Upper lobe of right lung (tissue), 1 donor: ENCODE measurements around the gene HNF1B. TPM values are rescaled to one million over a fixed set of nuclear protein-coding genes. Genes with fewer than 3 reads are reported as not detected.

ENCODE experiments used
- ATAC-seq: fragments of 200-7000 bp; cut with Tn5 transposase; one replicate; pipeline ENCODE4 v1.9.1; 2020; ENCODE audit warnings: mild to moderate bottlenecking, moderate library complexity
- DNase-seq: peaks from one replicate; pipeline ENCODE4 v3.0.0-alpha.2; 2020
- H3K27ac ChIP-seq: fragments of 200-600 bp; one replicate; pipeline ENCODE4 v1.8.0; 2022
- H3K27me3 ChIP-seq: fragments of 200-600 bp; one replicate; pipeline ENCODE4 v1.8.0; 2022; ENCODE audit warnings: mild to moderate bottlenecking
- H3K36me3 ChIP-seq: fragments of 200-600 bp; one replicate; pipeline ENCODE4 v1.8.0; 2022
- H3K4me1 ChIP-seq: fragments of 200-600 bp; one replicate; pipeline ENCODE4 v1.8.0; 2022
- H3K4me3 ChIP-seq: fragments of 200-600 bp; one replicate; pipeline ENCODE4 v1.8.0; 2022; ENCODE audit warnings: mild to moderate bottlenecking
- H3K9me3 ChIP-seq: fragments of 200-600 bp; one replicate; pipeline ENCODE4 v1.8.0; 2022
- CTCF ChIP-seq: fragments of 200-600 bp; IDR thresholded peaks from one replicate; pipeline ENCODE4 v1.8.0; 2022; ENCODE audit warnings: antibody characterized with exemption
- intact Hi-C: fragments of 100-400 bp; cut with DNase I; formaldehyde crosslinking; loops from one replicate; pipeline ENCODE4 v1.11.0; 2022
- total RNA-seq: library from RNA; stranded (reverse); fragmentation: NEBNext Ultra II Directional; extraction: Animal tissue kit (Norgen Biotek cat#: 25700); gene quantifications from one replicate; pipeline ENCODE4 v1.2.1, GENCODE V29; 2021
- donor health status: DM: no; HTN: yes; CAD: no; lungs with severe emphysema.

HNF1B gene
- total RNA-seq, 1 donor from 2014 or later: 19.8 TPM

DNA sequence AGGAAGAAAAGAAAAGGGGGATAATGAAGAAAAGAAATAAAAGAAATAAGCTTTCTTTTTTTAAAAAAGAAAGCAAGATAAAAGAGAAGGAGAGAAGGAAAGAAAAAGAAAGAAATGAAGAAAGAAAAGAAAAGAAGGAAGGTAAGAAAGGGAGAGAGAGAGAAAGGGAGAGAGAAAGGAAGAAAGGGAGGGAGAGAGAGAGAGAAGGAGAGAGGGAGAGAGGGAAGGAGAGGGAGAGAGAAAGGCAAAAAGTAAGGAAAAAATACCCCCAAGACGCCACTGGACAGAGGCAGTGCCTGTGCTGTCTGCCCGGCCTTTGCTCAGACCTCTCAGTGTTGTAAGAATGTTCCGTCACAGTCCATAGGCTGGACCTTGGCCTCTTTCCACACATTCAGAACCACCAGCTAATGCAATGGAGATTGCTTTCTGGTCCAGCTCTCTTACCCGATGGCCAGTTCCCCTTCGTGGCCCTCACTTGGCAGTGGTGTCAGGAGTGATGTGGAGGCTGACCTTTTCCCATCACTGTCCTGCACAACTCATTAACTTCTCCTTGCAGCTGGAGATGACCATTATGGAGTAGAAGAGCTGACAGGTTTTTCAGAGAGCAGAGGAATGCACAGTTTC, 14.3 kb upstream of the HNF1B start:
- no peak for TF ChIP-seq CTCF
- intact Hi-C loops: no loop called here
- H3K4me1 ChIP-seq: no peaks in the 10 kb centered on the region
- H3K27ac ChIP-seq: no peak overlapping the region
- peak; percentile 83 for ATAC-seq
- H3K9me3 ChIP-seq: no peaks in the 10 kb centered on the region
- no peaks in the 10 kb centered on the region for H3K27me3 ChIP-seq
- no peak overlapping the region for H3K4me3 ChIP-seq
- DNase-seq: no peak
- H3K36me3 ChIP-seq: no peaks in the 10 kb centered on the region

DNA sequence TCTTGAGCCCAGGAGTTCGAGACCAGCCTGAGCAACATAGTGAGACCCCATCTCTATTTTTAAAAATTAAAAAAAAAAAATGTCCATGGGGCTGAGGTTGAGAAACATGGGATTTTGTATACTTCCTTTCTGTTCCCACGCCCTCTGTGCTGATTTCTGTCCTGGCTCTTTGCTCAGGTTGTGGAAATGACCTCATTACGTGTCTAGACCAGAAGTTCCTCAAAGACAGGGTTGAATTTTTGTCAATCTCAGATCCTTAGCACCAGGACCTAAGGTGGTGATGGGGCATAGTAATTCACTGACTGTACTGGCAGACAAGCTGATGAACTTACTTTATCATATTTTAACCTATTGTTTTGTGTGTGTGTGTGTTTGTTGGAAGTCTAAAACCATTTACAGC, 11.2 kb upstream of the HNF1B start:
- no peak overlapping the region for H3K27ac ChIP-seq
- no peaks in the 10 kb centered on the region for H3K36me3 ChIP-seq
- TF ChIP-seq CTCF: no peak
- H3K4me3 ChIP-seq: no peak overlapping the region
- no peaks in the 10 kb centered on the region for H3K27me3 ChIP-seq
- H3K4me1 ChIP-seq: no peaks in the 10 kb centered on the region
- peak; percentile 53 for ATAC-seq
- intact Hi-C loops: no loop called here
- DNase-seq: no peak
- no peaks in the 10 kb centered on the region for H3K9me3 ChIP-seq

- TF ChIP-seq CTCF: no peak
- H3K36me3 ChIP-seq: no peaks in the 10 kb centered on the region
- no peaks in the 10 kb centered on the region for H3K27me3 ChIP-seq
- intact Hi-C loops: no loop called here
- no peak overlapping the region for H3K4me3 ChIP-seq
- ATAC-seq: no peak
- no peaks in the 10 kb centered on the region for H3K9me3 ChIP-seq
- no peak for DNase-seq
- H3K27ac ChIP-seq: no peak overlapping the region
- no peaks in the 10 kb centered on the region for H3K4me1 ChIP-seq
Observed at GRCh38 chr17:37755455-37755854, 10.6 kb upstream of the HNF1B start.

DNA sequence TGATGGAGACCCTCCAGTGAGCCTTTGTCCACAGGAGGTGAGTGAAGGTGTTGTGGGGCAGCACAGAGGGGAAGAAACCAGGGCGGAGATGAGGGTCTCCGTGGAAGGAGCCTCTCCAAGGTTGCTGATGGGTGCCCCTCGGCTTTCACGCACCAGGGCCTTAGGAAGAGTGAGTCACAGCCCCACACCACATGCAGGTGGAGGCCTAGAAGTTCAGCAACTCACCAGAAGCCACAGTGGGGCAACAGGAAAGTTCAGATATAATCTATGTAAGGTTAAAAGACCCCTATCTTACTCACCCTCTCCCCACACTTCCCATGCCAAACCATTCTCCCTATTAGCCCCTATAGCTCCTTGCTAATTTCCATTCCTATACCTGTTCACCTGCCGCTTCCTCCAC, 9.5 kb upstream of the HNF1B start:
- intact Hi-C loops: no loop called here
- no peaks in the 10 kb centered on the region for H3K9me3 ChIP-seq
- no peak for DNase-seq
- H3K36me3 ChIP-seq: no peaks in the 10 kb centered on the region
- no peak overlapping the region for H3K27ac ChIP-seq
- ATAC-seq: no peak
- no peak overlapping the region for H3K4me3 ChIP-seq
- H3K4me1 ChIP-seq: no peaks in the 10 kb centered on the region
- H3K27me3 ChIP-seq: no peaks in the 10 kb centered on the region
- no peak for TF ChIP-seq CTCF

DNA sequence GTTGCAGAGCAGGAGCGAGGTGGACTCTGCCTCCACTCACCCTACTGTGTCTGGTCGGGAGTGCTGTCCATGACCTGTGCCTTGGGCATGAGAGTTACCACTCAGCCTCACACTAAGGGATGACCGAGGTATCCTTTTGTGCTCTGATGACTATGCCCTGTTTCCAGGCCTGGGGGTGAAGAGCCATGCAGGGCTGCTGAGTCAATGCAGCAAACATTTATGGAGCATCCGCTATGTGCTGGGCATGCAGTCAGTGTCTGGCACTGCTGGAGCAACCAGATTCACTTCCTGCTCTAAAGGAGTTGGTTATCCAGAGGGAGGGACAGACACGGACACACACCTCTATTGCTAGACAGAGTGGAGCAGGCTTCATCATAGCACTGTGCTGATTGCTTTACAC, 7.6 kb upstream of the HNF1B start:
- no peak for DNase-seq
- TF ChIP-seq CTCF: no peak
- Histone ChIP-seq H3K9me3 (no peaks in the 10 kb centered on the region), H3K4me3 (no peak overlapping the region), H3K27ac (no peak overlapping the region), H3K27me3 (peaks cover 5% of the 10 kb centered on the region), H3K4me1 (no peaks in the 10 kb centered on the region), H3K36me3 (no peaks in the 10 kb centered on the region)
- no peak for ATAC-seq
- intact Hi-C loops: no loop called here
